Measurements from ENCODE around the gene FAM53C.
"Not testable (repeated sequence)": the region's sequence is repeated elsewhere in the genome, so short reads cannot be mapped to it uniquely, and the experiment has no call there.

The FAM53C gene

GRCh38 chr5:138351517-138351916 lies 13.5 kb downstream of the FAM53C start:
- DNase-seq (ENCODE audit: low spot score) = no peak

GRCh38 chr5:138352071-138352721 lies 14.1 kb downstream of the FAM53C start, which contains the start of gene KDM3B:
TSS of gene KDM3B (plus strand) at chr5:138352685. CDS start at chr5:138352796, 111 bp downstream.
- DNase-seq (ENCODE audit: low spot score) = peak; percentile 98

- DNase-seq (ENCODE audit: low spot score) = no peak
These were observed 14.9 kb downstream of the FAM53C start for GRCh38 chr5:138352722-138353559.

- DNase-seq (ENCODE audit: low spot score) = no peak
These were observed 15.6 kb downstream of the FAM53C start for GRCh38 chr5:138353560-138354080.

GRCh38 chr5:138354387-138354786 lies 16.3 kb downstream of the FAM53C start:
- DNase-seq (ENCODE audit: low spot score) = no peak

GRCh38 chr5:138354926-138355378 lies 16.9 kb downstream of the FAM53C start:
- DNase-seq (ENCODE audit: low spot score) = peak; percentile 37

- DNase-seq (ENCODE audit: low spot score) = no peak
These were observed 21.6 kb downstream of the FAM53C start for GRCh38 chr5:138359621-138360020.

GRCh38 chr5:138360941-138361452 lies 22.9 kb downstream of the FAM53C start:
- no peak for DNase-seq (ENCODE audit: low spot score)

- no peak for DNase-seq (ENCODE audit: low spot score)
These were observed 26.5 kb downstream of the FAM53C start for GRCh38 chr5:138364576-138364975.

GRCh38 chr5:138366632-138367382 lies 28.7 kb downstream of the FAM53C start:
- no peak for DNase-seq (ENCODE audit: low spot score)

- DNase-seq (ENCODE audit: low spot score) = no peak
These were observed 31.2 kb downstream of the FAM53C start for GRCh38 chr5:138369261-138369660.

- no peak for DNase-seq (ENCODE audit: low spot score)
These were observed 31.6 kb downstream of the FAM53C start for GRCh38 chr5:138369706-138370105.

GRCh38 chr5:138370537-138370936 lies 32.5 kb downstream of the FAM53C start:
- no peak for DNase-seq (ENCODE audit: low spot score)

GRCh38 chr5:138371454-138371853 lies 33.4 kb downstream of the FAM53C start:
- DNase-seq (ENCODE audit: low spot score) = no peak

GRCh38 chr5:138372225-138372624 lies 34.2 kb downstream of the FAM53C start:
- DNase-seq (ENCODE audit: low spot score) = no peak

GRCh38 chr5:138372653-138373052 lies 34.6 kb downstream of the FAM53C start:
- DNase-seq (ENCODE audit: low spot score) = no peak

GRCh38 chr5:138382347-138382746 lies 44.3 kb downstream of the FAM53C start:
- DNase-seq (ENCODE audit: low spot score) = no peak

GRCh38 chr5:138385660-138386059 lies 47.6 kb downstream of the FAM53C start:
- DNase-seq (ENCODE audit: low spot score) = no peak

GRCh38 chr5:138386290-138386689 lies 48.2 kb downstream of the FAM53C start:
- no peak for DNase-seq (ENCODE audit: low spot score)

GRCh38 chr5:138389332-138389731 lies 51.3 kb downstream of the FAM53C start:
- DNase-seq (ENCODE audit: low spot score) = no peak

- not testable (repeated sequence) for DNase-seq (ENCODE audit: low spot score)
These were observed 51.8 kb downstream of the FAM53C start for GRCh38 chr5:138389911-138390310.

GRCh38 chr5:138391859-138392386 lies 53.9 kb downstream of the FAM53C start:
- DNase-seq (ENCODE audit: low spot score) = no peak
